Fibroblast of lung (primary cell): ENCODE results near the gene NDUFS7.

Source experiments
- CTCF ChIP-seq, 2 donors: IDR thresholded peaks in 1 of 2; conservative IDR thresholded peaks in 1 of 2; 1 replicate in 1 of 2; 2 replicates in 1 of 2; pipeline ENCODE4 v1.5.1; 2011 to 2012; ENCODE audit warnings: low read length in 2 of 2, control low read depth in 1 of 2, inconsistent platforms in 1 of 2, low read depth in 1 of 2, mild to moderate bottlenecking in 1 of 2
- EZH2 ChIP-seq: IDR thresholded peaks from 2 replicates; pipeline ENCODE4 v1.5.1; 2012; ENCODE audit warnings: low read length, control low read depth, mild to moderate bottlenecking; ENCODE audit errors: missing control alignments

GRCh38 chr19:1386945-1387683, 3.4 kb downstream of the NDUFS7 start:
- no peak for TF ChIP-seq CTCF (conservative IDR thresholded peaks at IDR 0.05 in 1 of 2, IDR thresholded peaks at IDR 0.05 in 1 of 2; ENCODE audit: low read depth in 1 of 2, low read length in 2 of 2)
- no peak for TF ChIP-seq EZH2
